D341Med (cell line): ENCODE data around the gene GOLGA6L10.
"Not testable (repeated sequence)": the region's sequence is repeated elsewhere in the genome, so short reads cannot be mapped to it uniquely, and the experiment has no call there.

ENCODE experiments used
- DNase-seq: peaks from one replicate; pipeline ENCODE4 v3.0.0; 2012; ENCODE audit warnings: low spot score

GOLGA6L10 gene

GRCh38 chr15:82299511-82299914 is 49.8 kb downstream of the GOLGA6L10 start:
- DNase-seq = not testable (repeated sequence)

- DNase-seq = no peak
Observed at GRCh38 chr15:82298520-82298919, 50.8 kb downstream of the GOLGA6L10 start.

- DNase-seq = no peak
Observed at GRCh38 chr15:82298032-82298431, 51.2 kb downstream of the GOLGA6L10 start.

GRCh38 chr15:82297546-82297945 is 51.7 kb downstream of the GOLGA6L10 start:
- no peak for DNase-seq

GRCh38 chr15:82294061-82294690 is 55.1 kb downstream of the GOLGA6L10 start:
- DNase-seq = no peak

GRCh38 chr15:82292271-82292670 is 57.0 kb downstream of the GOLGA6L10 start:
- no peak for DNase-seq
